ENCODE measurements around the gene CDKL2.

- TF ChIP-seq YY1 (IDR thresholded peaks at IDR 0.05; ENCODE audit: insufficient read depth, insufficient read length) (no peak), ZNF274 (IDR thresholded peaks at IDR 0.05; ENCODE audit: low read depth, low read length) (no peak), SUZ12 (IDR thresholded peaks at IDR 0.05; ENCODE audit: extremely low read depth, insufficient read depth, insufficient read length) (no peak)
These were observed 31.9 kb downstream of the CDKL2 start for GRCh38 chr4:75598390-75598789.

Measured in NT2/D1 (cell line).